ENCODE data around the gene CPLANE2.

The CPLANE2 gene

GRCh38 chr1:16187748-16188401 lies 49.1 kb downstream of the CPLANE2 start:
- DNase-seq = peak; percentile 70 to 77

DNA sequence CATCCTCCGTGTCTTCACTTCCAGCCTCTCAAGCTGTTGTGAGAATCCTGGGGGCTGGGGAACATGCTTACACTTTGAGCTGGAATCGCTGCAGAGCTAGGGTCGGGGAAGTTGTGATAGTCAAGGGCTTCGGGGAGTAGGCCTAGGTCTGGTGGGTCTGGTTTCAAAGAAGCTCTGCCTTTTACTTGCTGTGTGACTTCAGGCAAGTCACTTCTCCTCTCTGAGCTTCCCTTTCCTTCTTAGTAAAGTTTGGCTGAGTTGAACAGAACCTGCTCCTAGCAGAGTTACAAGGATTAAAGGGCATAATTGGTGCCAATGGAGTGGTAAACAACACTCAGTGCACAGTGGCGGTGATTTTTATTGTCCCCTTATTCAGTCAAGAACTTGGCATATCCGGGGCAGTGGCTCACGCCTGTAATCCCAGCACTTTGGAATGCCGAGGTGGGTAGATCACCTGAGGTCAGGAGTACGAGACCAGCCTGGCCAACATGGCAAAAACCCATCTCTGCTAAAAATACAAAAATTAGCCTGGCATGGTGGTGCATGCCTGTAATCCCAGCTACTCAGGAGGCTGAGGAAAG lies 50.2 kb downstream of the CPLANE2 start:
- no peak for DNase-seq

- no peak for DNase-seq
These were observed 52.3 kb downstream of the CPLANE2 start for GRCh38 chr1:16184557-16185303.

GRCh38 chr1:16183765-16184556 lies 53.0 kb downstream of the CPLANE2 start:
- no peak for DNase-seq

GRCh38 chr1:16183179-16183578 lies 53.8 kb downstream of the CPLANE2 start:
- DNase-seq = no peak

DNA sequence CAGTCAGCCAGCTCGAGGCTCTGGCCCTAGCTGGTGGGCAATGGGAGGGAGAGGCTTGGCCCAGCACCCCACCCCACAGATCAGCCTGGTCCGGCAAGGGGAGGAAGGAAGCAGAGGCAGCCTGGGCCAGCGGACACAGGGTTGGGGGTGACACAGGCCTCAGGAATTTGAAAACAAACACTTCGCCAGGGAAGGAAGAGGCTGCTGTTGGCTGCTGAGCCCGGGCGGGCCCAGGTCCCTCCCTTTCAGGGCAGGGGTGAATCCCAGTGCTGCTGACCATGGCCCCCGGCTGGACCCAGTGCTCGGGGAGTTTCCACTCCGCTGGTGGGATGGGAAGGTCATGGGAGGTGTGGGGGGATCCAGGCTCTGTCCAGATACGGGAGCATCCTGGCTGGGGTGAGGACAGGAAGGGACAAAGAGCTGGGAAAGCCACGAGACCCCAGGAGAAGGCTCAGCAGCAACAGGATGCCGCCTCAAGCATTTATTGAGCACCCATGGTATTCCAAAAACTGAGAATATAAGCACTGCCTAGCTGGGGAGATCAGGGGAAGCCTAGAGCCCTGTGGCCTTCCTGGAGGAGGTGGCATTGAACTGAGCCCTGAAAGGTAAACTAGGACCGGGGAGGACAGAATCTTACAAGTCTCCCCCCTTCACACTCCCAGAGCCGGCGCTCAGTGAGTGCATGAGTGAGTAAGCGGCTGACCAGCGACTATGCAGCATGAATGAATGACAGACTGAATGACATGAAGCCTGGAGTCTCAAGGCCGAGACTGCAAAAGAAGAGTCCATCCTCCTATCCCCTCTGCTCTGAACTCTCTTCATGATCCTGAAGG lies 54.9 kb downstream of the CPLANE2 start:
- no peak for DNase-seq

Measured in stimulated activated CD4-positive, alpha-beta T cell treated with anti-CD3 and anti-CD28 coated beads, Interleukin-4, amount 100 ng/mL, for 4 hours (primary cell).